Erythroblast (primary cell): Measurements from ENCODE around the gene TTC27.

ENCODE experiments used
- GATA1 ChIP-seq: IDR thresholded peaks from 2 replicates; pipeline ENCODE4 v1.6.1; 2011; ENCODE audit warnings: low read depth, mild to moderate bottlenecking, control low read depth, low read length, moderate library complexity
- POLR2A ChIP-seq: IDR thresholded peaks from 2 replicates; pipeline ENCODE4 v1.6.1; 2011; ENCODE audit warnings: mild to moderate bottlenecking, low read length

GRCh38 chr2:32663864-32664263, 36.0 kb downstream of the TTC27 start:
- TF ChIP-seq POLR2A (no peak), GATA1 (no peak)
